ENCODE data around the gene FOXRED1. TPM values are rescaled to one million over a fixed set of nuclear protein-coding genes. Genes with fewer than 3 reads are reported as not detected.

Gene FOXRED1
- total RNA-seq, 2 experiments from 2014 or later: 34.4 to 36.4 TPM

DNA sequence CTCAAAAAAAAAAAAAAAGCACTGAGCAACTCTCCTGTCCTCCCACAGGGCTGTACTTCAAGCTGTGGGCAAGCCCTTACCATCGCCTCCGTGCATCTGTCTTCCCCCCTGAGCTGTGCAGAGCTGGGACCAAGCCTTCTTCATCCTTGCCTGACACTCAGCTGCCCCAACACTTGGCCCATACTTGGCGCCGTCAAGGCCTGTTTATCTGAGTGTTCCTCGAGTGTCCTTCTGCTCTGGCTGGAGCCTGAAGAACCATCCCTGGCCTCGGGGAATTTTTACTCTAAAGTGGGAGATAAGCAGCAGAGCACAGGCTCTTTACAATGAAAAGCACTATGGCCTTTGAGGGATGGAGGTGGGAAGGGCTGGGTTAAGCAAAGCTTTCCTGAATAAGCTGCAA, 12.3 kb downstream of the FOXRED1 start:
- DNase-seq: no peak
- H3K9me3 Mint-ChIP-seq: no peaks in the 10 kb centered on the region
- H3K27me3 Mint-ChIP-seq: no peaks in the 10 kb centered on the region
- ChIA-PET POLR2A (interaction anchor here (0.5 to 5.0 kb wide), 6 partner anchors 13 to 74 kb away, joined by 3 to 78 read pairs (median 14); partner anchors contain the start of genes DCPS, FAM118B, FOXRED1 and RPUSD4), CTCF (interaction anchor here (0.6 to 2.4 kb wide), 6 partner anchors 13 to 30 kb away, joined by 3 to 12 read pairs (median 3); partner anchors contain the start of genes FOXRED1 and SRPRA)
- H3K4me3 Mint-ChIP-seq: peak overlapping the region; percentile 100
- peaks cover 20% of the 10 kb centered on the region for H3K36me3 Mint-ChIP-seq (ENCODE audit: low read depth)
- H3K27ac Mint-ChIP-seq: no peak overlapping the region
- H3K4me1 Mint-ChIP-seq: peaks cover 52% of the 10 kb centered on the region

DNA sequence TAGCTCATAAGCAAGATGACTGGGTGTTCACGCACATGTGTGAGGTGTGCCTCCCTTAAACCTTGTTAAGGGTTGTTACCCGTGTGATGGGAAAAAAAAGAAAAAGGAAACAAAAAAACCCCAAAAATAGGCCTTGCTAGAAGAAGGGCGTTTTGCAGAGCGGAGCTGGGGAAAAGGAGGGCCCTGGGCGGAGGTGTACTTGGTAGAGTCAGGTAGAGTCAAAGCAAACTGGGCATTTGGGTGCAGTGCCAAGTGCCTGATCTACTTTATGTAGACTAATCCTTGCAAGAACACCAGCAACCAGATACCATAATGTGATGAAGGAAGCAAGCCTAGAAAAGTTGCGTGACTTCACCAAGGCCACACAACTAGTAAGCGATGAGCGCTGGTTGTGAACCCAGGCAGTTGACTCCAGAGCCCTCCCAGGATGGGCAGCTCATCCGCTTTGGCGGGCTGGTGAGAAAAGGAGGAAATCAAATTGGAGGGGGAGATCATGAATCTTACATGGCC, 12.8 kb downstream of the FOXRED1 start:
- ChIA-PET POLR2A (interaction anchor here (0.5 to 5.0 kb wide), 9 partner anchors 13 to 73 kb away, joined by 3 to 78 read pairs (median 5); partner anchors contain the start of genes DCPS, FAM118B, FOXRED1 and RPUSD4), CTCF (interaction anchor here (0.6 to 2.4 kb wide), 4 partner anchors 13 to 30 kb away, joined by 3 to 12 read pairs (median 3); partner anchors contain the start of genes FOXRED1 and SRPRA)
- H3K4me1 Mint-ChIP-seq: peaks cover 52% of the 10 kb centered on the region
- peaks cover 21% of the 10 kb centered on the region for H3K36me3 Mint-ChIP-seq (ENCODE audit: low read depth)
- H3K9me3 Mint-ChIP-seq: no peaks in the 10 kb centered on the region
- H3K27ac Mint-ChIP-seq: peak overlapping the region; percentile 88
- DNase-seq: no peak
- H3K27me3 Mint-ChIP-seq: no peaks in the 10 kb centered on the region
- H3K4me3 Mint-ChIP-seq: peak overlapping the region; percentile 100

DNA sequence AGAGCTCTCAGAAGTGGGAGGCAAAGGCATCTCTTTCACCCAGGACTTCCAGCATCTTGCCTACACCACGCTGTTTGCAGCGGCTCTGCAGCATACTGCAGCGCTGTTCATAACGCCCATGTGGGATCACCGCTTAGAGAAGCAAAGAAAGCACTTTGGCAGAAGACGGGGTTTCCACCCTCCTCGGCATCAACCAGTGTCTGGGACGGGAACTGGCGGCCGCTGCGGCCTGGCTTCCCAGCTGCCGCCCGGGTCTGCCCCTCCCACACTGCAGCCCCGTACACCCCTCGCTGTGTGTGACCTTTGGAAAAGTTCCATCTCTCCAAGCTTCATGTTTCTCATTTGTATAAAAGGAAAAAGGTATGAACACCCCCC, 13.4 kb downstream of the FOXRED1 start:
- POLR2A ChIA-PET: interaction anchor here (0.6 to 5.0 kb wide), 13 partner anchors 10 to 72 kb away, joined by 3 to 78 read pairs (median 4); partner anchors contain the start of genes DCPS, FAM118B, FOXRED1 and RPUSD4
- H3K36me3 Mint-ChIP-seq (ENCODE audit: low read depth): peaks cover 25% of the 10 kb centered on the region
- no peaks in the 10 kb centered on the region for H3K9me3 Mint-ChIP-seq
- DNase-seq: peak; percentile 43
- peaks cover 54% of the 10 kb centered on the region for H3K4me1 Mint-ChIP-seq
- no peaks in the 10 kb centered on the region for H3K27me3 Mint-ChIP-seq
- peak overlapping the region; percentile 100 for H3K4me3 Mint-ChIP-seq
- CTCF ChIA-PET: interaction anchor here (1.6 to 2.4 kb wide), 2 partner anchors 14 to 29 kb away, joined by 3 to 12 read pairs; partner anchors contain the start of genes FOXRED1 and SRPRA
- H3K27ac Mint-ChIP-seq: peak overlapping the region; percentile 88

DNA sequence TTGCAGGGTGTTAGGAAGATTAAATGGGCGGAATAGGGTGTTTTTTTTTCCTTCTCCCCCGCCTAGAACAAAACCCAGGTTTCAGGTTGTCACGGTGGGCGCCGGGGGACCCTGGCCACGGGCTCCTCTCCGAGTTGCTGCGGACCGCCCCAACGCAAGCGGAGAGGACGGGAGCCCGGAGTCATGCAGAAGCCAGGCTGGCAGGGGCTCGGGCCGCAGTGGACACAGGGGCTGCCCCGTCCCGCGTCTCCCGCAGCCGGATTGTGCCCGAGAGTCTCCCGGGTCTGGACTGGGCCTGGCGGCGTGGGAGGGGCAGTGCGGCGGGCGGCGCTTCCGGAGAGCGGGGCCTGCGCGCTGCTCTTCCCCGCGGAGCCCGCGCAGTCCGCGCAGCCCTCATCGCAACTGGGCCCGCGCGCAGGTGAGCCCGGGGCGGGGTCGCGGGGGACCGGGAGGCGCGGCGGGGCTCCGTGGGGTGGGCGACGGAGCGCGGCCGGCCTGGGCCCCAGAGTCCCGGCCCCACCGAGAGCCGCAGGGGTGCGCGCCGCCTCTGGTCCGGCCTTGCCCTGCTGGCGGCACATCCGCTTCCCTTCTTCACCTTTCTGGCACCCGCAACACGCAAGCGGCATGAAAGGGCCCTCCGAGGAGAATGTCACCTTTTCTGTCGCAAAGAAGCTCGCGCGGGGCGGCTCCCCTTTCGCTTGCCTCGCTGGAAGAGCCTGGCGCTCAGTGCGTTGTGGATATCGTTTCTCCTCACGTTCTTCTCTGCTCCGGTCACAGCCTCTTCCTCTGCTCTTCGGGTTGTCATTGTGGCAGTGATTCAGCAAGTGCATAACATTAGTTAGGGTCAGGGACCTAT, 14.0 kb downstream of the FOXRED1 start, which contains the start of gene TIRAP:
Gene TIRAP, plus strand, starts transcription at position 358 of the 856 bp plus-strand sequence. CDS start 7,802 bp downstream, outside the sequence.
- no peaks in the 10 kb centered on the region for H3K9me3 Mint-ChIP-seq
- H3K4me3 Mint-ChIP-seq: peak within 1 kb of the TSS; percentile 100
- ChIA-PET CTCF (interaction anchor here (0.7 to 1.6 kb wide), 5 partner anchors 16 to 402 kb away, joined by 3 to 5 read pairs (median 3); partner anchors contain the start of gene HYLS1), POLR2A (interaction anchor here (0.6 to 5.0 kb wide), 21 partner anchors 10 to 395 kb away, joined by 3 to 78 read pairs (median 5); partner anchors contain the start of genes DCPS, FAM118B, FOXRED1 and RPUSD4)
- H3K27ac Mint-ChIP-seq: peak within 1 kb of the TSS; percentile 99
- peaks cover 21% of the 10 kb centered on the region for H3K36me3 Mint-ChIP-seq (ENCODE audit: low read depth)
- peaks cover 54% of the 10 kb centered on the region for H3K4me1 Mint-ChIP-seq
- peak; percentile 70 for DNase-seq
- no peaks in the 10 kb centered on the region for H3K27me3 Mint-ChIP-seq

DNA sequence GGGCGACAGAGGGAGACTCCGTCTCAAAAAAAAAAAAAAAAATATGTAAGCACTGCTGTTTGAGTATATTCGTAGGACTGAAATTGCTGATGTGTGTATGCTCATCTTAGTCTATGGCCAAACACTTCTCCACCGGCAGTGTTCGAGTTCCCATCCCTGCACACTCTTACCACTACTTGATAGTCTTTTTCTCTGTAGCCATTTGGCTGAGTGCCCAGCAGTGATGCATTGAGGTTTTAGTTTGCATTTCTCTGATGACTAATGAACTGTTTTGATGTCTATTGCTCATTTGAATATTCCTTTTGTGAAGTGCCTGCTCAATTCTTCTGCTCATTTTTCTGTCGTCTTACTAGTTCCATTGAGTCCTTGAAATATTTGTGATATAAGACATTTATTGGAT, 15.9 kb downstream of the FOXRED1 start:
- Mint-ChIP-seq H3K27ac (peak overlapping the region; percentile 73), H3K4me1 (peaks cover 48% of the 10 kb centered on the region)

DNA sequence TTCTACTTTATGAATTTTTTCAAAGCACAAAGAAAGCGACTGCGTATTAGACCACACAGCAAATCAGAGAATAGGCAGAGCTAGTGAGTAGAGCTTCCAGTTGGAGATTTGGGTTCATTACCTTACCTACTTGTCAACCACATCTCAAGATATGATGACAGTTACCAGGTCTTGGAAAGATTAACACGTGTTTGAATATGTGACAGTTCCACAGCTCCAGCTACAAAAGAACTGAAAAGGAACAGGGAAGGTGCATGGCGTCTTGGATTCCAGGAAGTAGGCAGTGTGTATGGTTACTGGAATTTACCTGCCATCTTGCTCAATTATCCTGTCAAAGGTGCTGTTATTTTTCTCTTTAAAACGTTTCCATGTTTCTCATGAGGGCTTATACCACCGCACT, 19.3 kb downstream of the FOXRED1 start:
- DNase-seq: no peak
- CTCF ChIA-PET: interaction anchor here (1.0 kb wide), 1 partner anchor 16 kb away, joined by 3 read pairs; no protein-coding TSS in a partner anchor
- POLR2A ChIA-PET: no interaction called here
- Mint-ChIP-seq H3K9me3 (no peaks in the 10 kb centered on the region), H3K4me3 (no peak overlapping the region), H3K27ac (no peak overlapping the region), H3K27me3 (no peaks in the 10 kb centered on the region), H3K36me3 (ENCODE audit: low read depth) (peaks cover 36% of the 10 kb centered on the region), H3K4me1 (peaks cover 22% of the 10 kb centered on the region)

More for the DNA sequence above, 15.9 kb downstream of the FOXRED1 start:
- Mint-ChIP-seq H3K36me3 (ENCODE audit: low read depth) (peaks cover 21% of the 10 kb centered on the region), H3K9me3 (no peaks in the 10 kb centered on the region), H3K4me3 (peak overlapping the region; percentile 69), H3K27me3 (no peaks in the 10 kb centered on the region)
- DNase-seq: peak; percentile 80
- POLR2A ChIA-PET: interaction anchor here (1.2 to 2.1 kb wide), 2 partner anchors 15 to 20 kb away, joined by 4 to 19 read pairs; partner anchors contain the start of gene DCPS
- CTCF ChIA-PET: no interaction called here

DNA sequence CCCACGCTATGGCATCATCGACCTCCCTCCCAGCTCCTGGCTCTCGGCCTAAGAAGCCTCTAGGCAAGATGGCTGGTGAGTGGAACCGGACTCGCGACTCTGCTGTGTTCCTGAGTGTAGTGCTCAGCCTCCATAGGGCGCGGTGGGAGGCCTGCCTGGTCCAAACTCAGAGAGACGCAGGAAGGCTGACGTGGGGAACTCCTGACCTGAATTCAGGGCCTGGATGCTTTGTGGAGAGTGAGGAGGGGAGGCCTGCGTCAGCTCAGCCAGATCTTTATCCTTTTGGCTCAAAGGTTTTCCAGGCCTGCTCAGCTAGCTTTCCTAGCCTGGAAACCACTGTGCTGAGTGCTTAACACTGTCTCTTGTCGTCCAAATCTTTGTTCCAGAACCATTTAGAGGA, 21.9 kb downstream of the FOXRED1 start:
- ChIA-PET POLR2A (interaction anchor here (1.7 kb wide), 1 partner anchor 13 kb away, joined by 5 read pairs; the partner anchor contains the start of gene DCPS), CTCF (interaction anchor here (1.2 kb wide), 1 partner anchor 9 kb away, joined by 4 read pairs; no protein-coding TSS in a partner anchor)
- H3K4me3 Mint-ChIP-seq: no peak overlapping the region
- peaks cover 42% of the 10 kb centered on the region for H3K36me3 Mint-ChIP-seq (ENCODE audit: low read depth)
- H3K27me3 Mint-ChIP-seq: no peaks in the 10 kb centered on the region
- DNase-seq: no peak
- no peaks in the 10 kb centered on the region for H3K9me3 Mint-ChIP-seq
- H3K27ac Mint-ChIP-seq: no peak overlapping the region
- H3K4me1 Mint-ChIP-seq: peaks cover 6% of the 10 kb centered on the region

DNA sequence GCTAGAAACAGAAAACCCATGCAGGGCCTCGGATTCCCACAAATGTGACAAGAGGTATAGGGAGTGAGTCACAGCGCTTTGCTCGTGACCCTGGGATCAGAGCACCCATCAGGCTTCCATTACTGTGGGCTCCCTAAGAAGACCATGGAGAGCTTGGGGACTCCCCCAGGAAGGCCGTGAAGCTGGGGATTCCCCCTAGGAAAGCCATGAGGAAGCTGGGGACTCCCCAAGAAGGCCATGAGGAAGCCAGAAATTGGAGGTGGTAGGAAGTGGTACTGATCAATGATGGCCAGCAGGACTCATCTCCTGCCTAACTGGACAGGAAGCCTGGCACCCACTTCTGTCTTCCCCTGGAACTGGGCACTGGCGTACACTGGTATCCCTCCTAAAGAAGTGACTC, 24.8 kb downstream of the FOXRED1 start:
- peaks cover 44% of the 10 kb centered on the region for H3K36me3 Mint-ChIP-seq (ENCODE audit: low read depth)
- no peak overlapping the region for H3K27ac Mint-ChIP-seq
- POLR2A ChIA-PET: interaction anchor here (1.0 kb wide), 1 partner anchor 11 kb away, joined by 3 read pairs; no protein-coding TSS in a partner anchor
- H3K4me3 Mint-ChIP-seq: no peak overlapping the region
- H3K4me1 Mint-ChIP-seq: peaks cover 7% of the 10 kb centered on the region
- CTCF ChIA-PET: interaction anchor here (1.2 kb wide), 1 partner anchor 11 kb away, joined by 3 read pairs; no protein-coding TSS in a partner anchor
- no peaks in the 10 kb centered on the region for H3K9me3 Mint-ChIP-seq
- H3K27me3 Mint-ChIP-seq: no peaks in the 10 kb centered on the region
- no peak for DNase-seq

DNA sequence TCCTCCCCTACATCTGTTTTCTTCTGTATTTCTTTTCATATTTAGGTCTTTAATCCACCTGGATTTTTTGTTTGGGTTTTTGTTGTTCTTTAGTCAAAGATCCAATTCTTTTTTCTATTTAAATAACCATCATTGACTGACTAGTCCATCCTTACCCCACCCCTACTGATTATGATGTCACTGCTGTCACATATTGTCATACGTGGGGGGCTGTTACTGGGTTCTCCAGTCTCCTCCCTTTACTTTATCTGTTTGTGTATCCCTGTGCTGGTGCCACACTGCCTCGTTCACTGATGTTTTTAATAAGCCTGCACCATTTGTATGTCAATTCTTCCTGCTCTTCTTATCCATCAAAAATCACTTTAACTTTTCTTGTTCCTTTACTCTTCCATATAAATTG, 28.1 kb downstream of the FOXRED1 start:
- Mint-ChIP-seq H3K27ac (no peak overlapping the region), H3K27me3 (no peaks in the 10 kb centered on the region), H3K4me1 (peaks cover 7% of the 10 kb centered on the region), H3K4me3 (no peak overlapping the region), H3K9me3 (no peaks in the 10 kb centered on the region), H3K36me3 (ENCODE audit: low read depth) (peaks cover 34% of the 10 kb centered on the region)
- CTCF ChIA-PET: no interaction called here
- POLR2A ChIA-PET: no interaction called here
- no peak for DNase-seq

DNA sequence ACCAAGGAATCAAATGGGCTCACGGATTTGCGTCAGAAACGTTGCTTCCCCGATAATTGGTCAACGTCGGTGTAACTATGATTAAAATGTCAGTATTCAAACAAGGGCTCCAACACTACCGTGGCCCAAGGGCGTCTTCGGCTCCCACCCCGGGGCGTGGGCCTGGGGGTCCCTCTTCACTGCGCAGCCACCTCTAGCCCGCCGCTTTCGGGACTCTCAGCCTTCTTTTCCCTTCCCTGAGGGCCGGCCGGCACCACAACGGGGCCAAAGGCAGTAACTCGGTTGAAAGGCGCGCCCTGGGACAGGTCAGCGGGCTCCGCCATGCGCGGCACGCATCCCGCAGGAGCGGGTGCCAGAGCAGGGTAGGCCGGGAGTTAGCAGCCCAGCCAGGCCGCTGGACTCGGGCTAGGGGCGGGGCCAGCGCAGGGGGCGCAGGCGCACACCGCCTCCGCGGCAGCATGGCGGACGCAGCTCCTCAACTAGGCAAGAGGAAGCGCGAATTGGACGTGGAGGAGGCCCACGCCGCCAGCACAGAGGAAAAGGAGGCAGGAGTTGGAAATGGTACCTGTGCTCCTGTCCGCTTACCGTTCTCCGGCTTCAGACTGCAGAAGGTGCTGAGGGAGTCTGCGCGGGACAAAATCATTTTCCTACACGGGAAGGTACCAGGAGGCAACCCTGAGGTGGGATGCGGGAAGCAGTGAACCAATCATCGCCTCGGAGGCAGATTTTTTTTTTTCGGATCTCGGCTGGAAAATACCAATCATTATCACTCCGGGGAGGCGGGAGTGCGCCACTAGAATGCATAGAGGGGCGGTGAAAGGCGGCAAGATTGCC, 34.9 kb downstream of the FOXRED1 start, which contains the start of gene DCPS:
Gene DCPS, plus strand, starts transcription at position 438 of the 834 bp plus-strand sequence. Its CDS starts 21 bp downstream, at position 459.
- peak within 1 kb of the TSS; percentile 75 for H3K27ac Mint-ChIP-seq
- H3K36me3 Mint-ChIP-seq (ENCODE audit: low read depth): peaks cover 36% of the 10 kb centered on the region
- no peaks in the 10 kb centered on the region for H3K27me3 Mint-ChIP-seq
- ChIA-PET POLR2A (interaction anchor here (0.7 to 3.4 kb wide), 15 partner anchors 12 to 416 kb away, joined by 3 to 23 read pairs (median 5); partner anchors contain the start of genes FOXRED1, HYLS1, SRPRA and ST3GAL4), CTCF (interaction anchor here (0.6 to 2.6 kb wide), 6 partner anchors 10 to 177 kb away, joined by 3 to 17 read pairs (median 3); no protein-coding TSS in a partner anchor)
- no peaks in the 10 kb centered on the region for H3K9me3 Mint-ChIP-seq
- peak within 1 kb of the TSS; percentile 77 for H3K4me3 Mint-ChIP-seq
- peak; percentile 90 for DNase-seq
- peaks cover 30% of the 10 kb centered on the region for H3K4me1 Mint-ChIP-seq

DNA sequence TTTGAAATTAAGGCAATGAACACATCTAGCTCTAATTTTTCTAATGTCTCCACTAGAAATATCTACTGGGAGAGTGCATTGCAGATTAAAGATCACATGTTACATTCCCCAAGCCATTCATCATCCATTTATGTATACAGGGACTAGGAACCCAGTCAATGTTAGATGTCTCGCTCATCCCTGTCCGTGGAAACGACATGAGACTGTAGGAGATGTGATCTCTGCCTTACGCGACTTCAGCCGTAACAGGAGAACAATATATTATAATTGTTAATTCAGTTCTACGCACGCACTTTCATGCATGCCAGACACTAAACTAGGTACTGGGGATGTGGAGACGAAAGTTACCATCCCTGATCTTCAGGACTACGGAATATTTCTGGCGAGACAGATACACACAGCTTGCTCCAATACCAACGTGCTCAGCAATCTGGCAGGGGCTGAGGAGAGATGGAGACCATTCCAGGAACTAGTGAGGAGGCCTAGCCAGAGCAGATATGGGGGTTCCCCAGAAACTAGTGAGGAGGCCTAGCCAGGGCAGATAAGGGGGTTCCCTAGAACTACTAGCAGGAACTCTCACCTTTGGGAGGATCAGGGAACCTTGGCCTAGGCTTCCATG, 35.6 kb downstream of the FOXRED1 start:
- Mint-ChIP-seq H3K27me3 (no peaks in the 10 kb centered on the region), H3K27ac (peak overlapping the region; percentile 75), H3K36me3 (ENCODE audit: low read depth) (peaks cover 36% of the 10 kb centered on the region), H3K9me3 (no peaks in the 10 kb centered on the region), H3K4me3 (peak overlapping the region; percentile 77), H3K4me1 (peaks cover 30% of the 10 kb centered on the region)
- ChIA-PET CTCF (interaction anchor here (0.6 to 2.6 kb wide), 8 partner anchors 9 to 1770 kb away, joined by 3 to 17 read pairs (median 3); no protein-coding TSS in a partner anchor), POLR2A (interaction anchor here (0.7 to 3.4 kb wide), 13 partner anchors 14 to 176 kb away, joined by 3 to 23 read pairs (median 6); partner anchors contain the start of genes FOXRED1, SRPRA, ST3GAL4 and TIRAP)
- no peak for DNase-seq

All from activated CD4-positive, alpha-beta memory T cell treated with anti-CD3 and anti-CD28 coated beads, Interleukin-2, amount 10 ng/mL, durations not matched to agents 7 days and 5 days (primary cell).